OCI-LY3 (cell line): ENCODE data around the gene ARX.

Source experiments
- H2AFZ ChIP-seq: fragments of 200-600, 300-600 bp; shearing (Covaris generic); 2 replicates; pipeline ENCODE4 v1.6.0; 2014; ENCODE audit warnings: antibody characterized with exemption, low read depth, low read length
- H3K27ac ChIP-seq: fragments of 200-600, 300-600 bp; sonication (generic); 2 replicates; pipeline ENCODE4 v1.5.1; 2014; ENCODE audit warnings: mild to moderate bottlenecking, low read length, moderate library complexity, mixed read lengths
- H3K27me3 ChIP-seq: fragments of 200-600, 300-600 bp; sonication (generic); 2 replicates; pipeline ENCODE4 v1.6.1; 2014; ENCODE audit warnings: low read depth, low read length, mixed read lengths
- H3K36me3 ChIP-seq: fragments of 200-600, 300-600 bp; sonication (generic); replicated peaks from 2 replicates; pipeline ENCODE3; 2014; ENCODE audit warnings: low read depth, low read length, mixed read lengths
- H3K4me1 ChIP-seq: fragments of 300-600, 200-600 bp; sonication (generic); 2 replicates; pipeline ENCODE4 v1.6.1; 2014; ENCODE audit warnings: low read length, mixed read lengths
- H3K4me2 ChIP-seq: fragments of 200-600, 300-600 bp; sonication (generic); 2 replicates; pipeline ENCODE4 v1.6.1; 2014; ENCODE audit warnings: low read length, mixed read lengths
- H3K4me3 ChIP-seq: fragments of 300-600, 200-600 bp; sonication (generic); 2 replicates; pipeline ENCODE4 v1.5.1; 2014; ENCODE audit warnings: antibody characterized with exemption, mild to moderate bottlenecking, low read length, moderate library complexity
- H3K79me2 ChIP-seq: fragments of 300-600, 200-600 bp; shearing (Covaris generic); 2 replicates; pipeline ENCODE4 v1.6.1; 2014; ENCODE audit warnings: mild to moderate bottlenecking, low read length, mixed read lengths
- H3K9ac ChIP-seq: fragments of 300-600, 200-600 bp; shearing (Covaris generic); 2 replicates; pipeline ENCODE4 v1.6.0; 2014; ENCODE audit warnings: mild to moderate bottlenecking, low read length, moderate library complexity
- H3K9me3 ChIP-seq: fragments of 200-600, 300-600 bp; shearing (Covaris generic); 2 replicates; pipeline ENCODE4 v1.6.1; 2014; ENCODE audit warnings: low read length, mixed read lengths; ENCODE audit not compliant: insufficient read depth
- H4K20me1 ChIP-seq: fragments of 200-600, 300-600 bp; sonication (generic); 2 replicates; pipeline ENCODE4 v1.6.1; 2016; ENCODE audit warnings: low read length, mixed read lengths; ENCODE audit not compliant: insufficient read depth
- CTCF ChIP-seq: fragments of 200-600, 300-600 bp; sonication (generic); IDR thresholded peaks from 2 replicates; pipeline ENCODE4 v1.5.1; 2014; ENCODE audit warnings: antibody characterized with exemption, low read length, low read depth
- EZH2phosphoT487 ChIP-seq: fragments of 200-600 bp; shearing (Covaris generic); IDR thresholded peaks from 2 replicates; pipeline ENCODE4 v1.6.1; 2018; ENCODE audit warnings: antibody characterized with exemption, mixed run types, low read depth

Gene ARX

GRCh38 chrX:24979081-24979480 is 36.7 kb downstream of the ARX start:
- Histone ChIP-seq H3K4me3 (no peak overlapping the region), H3K9ac (no peak overlapping the region), H3K36me3 (no peaks in the 10 kb centered on the region), H3K9me3 (no peaks in the 10 kb centered on the region), H3K4me2 (no peak overlapping the region), H3K79me2 (no peaks in the 10 kb centered on the region), H3K27me3 (no peaks in the 10 kb centered on the region), H2AFZ (no peak overlapping the region), H3K27ac (no peak overlapping the region), H3K4me1 (peaks cover 10% of the 10 kb centered on the region), H4K20me1 (peaks cover 5% of the 10 kb centered on the region; the same call in 1 of the 2 replicates)
- TF ChIP-seq EZH2phosphoT487 (no peak), CTCF (no peak)

- Histone ChIP-seq H3K4me2 (no peak overlapping the region), H3K36me3 (no peaks in the 10 kb centered on the region), H3K9me3 (no peaks in the 10 kb centered on the region), H3K9ac (no peak overlapping the region), H2AFZ (no peak overlapping the region), H4K20me1 (no peaks in the 10 kb centered on the region), H3K27ac (no peak overlapping the region), H3K4me1 (no peaks in the 10 kb centered on the region), H3K4me3 (no peak overlapping the region), H3K79me2 (no peaks in the 10 kb centered on the region), H3K27me3 (no peaks in the 10 kb centered on the region)
- TF ChIP-seq EZH2phosphoT487 (no peak), CTCF (no peak)
Measured at GRCh38 chrX:24969812-24970211, 46.0 kb downstream of the ARX start.

- no peak overlapping the region for H3K4me3 ChIP-seq
- no peaks in the 10 kb centered on the region for H3K27me3 ChIP-seq
- H3K9ac ChIP-seq: no peak overlapping the region
- H3K36me3 ChIP-seq: no peaks in the 10 kb centered on the region
- no peaks in the 10 kb centered on the region for H3K79me2 ChIP-seq
- H3K27ac ChIP-seq: no peak overlapping the region
- no peak overlapping the region for H2AFZ ChIP-seq
- no peak overlapping the region for H3K4me2 ChIP-seq
- H3K9me3 ChIP-seq: no peaks in the 10 kb centered on the region
- no peaks in the 10 kb centered on the region for H4K20me1 ChIP-seq
- H3K4me1 ChIP-seq: 0 out of 2 replicates have a peak, but pooled peaks cover 8% of the 10 kb centered on the region
- TF ChIP-seq CTCF (no peak), EZH2phosphoT487 (no peak)
Measured at GRCh38 chrX:24965372-24965771, 50.4 kb downstream of the ARX start.

GRCh38 chrX:24963823-24964222 is 51.9 kb downstream of the ARX start:
- Histone ChIP-seq H3K4me3 (no peak overlapping the region), H3K9me3 (no peaks in the 10 kb centered on the region), H3K4me2 (no peak overlapping the region), H3K4me1 (0 out of 2 replicates have a peak, but pooled peaks cover 8% of the 10 kb centered on the region), H2AFZ (no peak overlapping the region), H3K79me2 (no peaks in the 10 kb centered on the region), H3K36me3 (no peaks in the 10 kb centered on the region), H3K27ac (no peak overlapping the region), H3K9ac (no peak overlapping the region), H4K20me1 (no peaks in the 10 kb centered on the region), H3K27me3 (no peaks in the 10 kb centered on the region)
- no peak for TF ChIP-seq CTCF
- TF ChIP-seq EZH2phosphoT487: no peak
